ENCODE data around the gene ESRRA.

- TF ChIP-seq POLR2A (IDR thresholded peaks at IDR 0.05; ENCODE audit: low read length) = no peak
- no peak for TF ChIP-seq BHLHE40 (IDR thresholded peaks at IDR 0.05; ENCODE audit: low read depth, low read length)
- no peak for TF ChIP-seq KDM1A (IDR thresholded peaks at IDR 0.05; ENCODE audit: low read depth)
- TF ChIP-seq PHF8 (IDR thresholded peaks at IDR 0.05; ENCODE audit: borderline replicate concordance, low read depth) = no peak
- no peak for TF ChIP-seq SMC3 (IDR thresholded peaks at IDR 0.05)
- TF ChIP-seq CTCF (IDR thresholded peaks at IDR 0.05) = no peak
- TF ChIP-seq TFCP2L1 (CRISPR knock-in tag; IDR thresholded peaks at IDR 0.05) = no peak
- TF ChIP-seq RFX5 (IDR thresholded peaks at IDR 0.05) = no peak
- TF ChIP-seq USF2 (IDR thresholded peaks at IDR 0.05) = no peak
- TF ChIP-seq HDAC2 (IDR thresholded peaks at IDR 0.05) = no peak
These were observed 17.5 kb upstream of the ESRRA start for GRCh38 chr11:64287676-64288352.

Measured in A549 (cell line).